A549 (cell line): ENCODE results near the gene KCNV2.

Experiments used
- CBX8 ChIP-seq: fragments of 200-600 bp; sonication (generic); IDR thresholded peaks from 2 replicates; pipeline ENCODE4 v1.6.1; 2016
- CTCF ChIP-seq: fragments of >200 bp; sonication (Bioruptor Twin); formaldehyde crosslinking; IDR thresholded peaks from 3 replicates; pipeline ENCODE4 v1.5.1; 2016
- MAX ChIP-seq: IDR thresholded peaks from 2 replicates; pipeline ENCODE4 v1.6.1; 2012
- REST ChIP-seq: fragments of 200-600 bp; sonication (generic); IDR thresholded peaks from 2 replicates; pipeline ENCODE4 v1.6.1; 2016; ENCODE audit warnings: antibody characterized with exemption, mild to moderate bottlenecking, moderate library complexity
- TF ChIP-seq, protein P1 (sequence below): IDR thresholded peaks from 2 replicates; pipeline ENCODE4 v1.6.1; 2012; ENCODE audit warnings: low read depth, borderline replicate concordance

- TF ChIP-seq REST (no peak), CTCF (no peak), MAX (no peak), CBX8 (no peak)
- TF ChIP-seq, protein P1, sequence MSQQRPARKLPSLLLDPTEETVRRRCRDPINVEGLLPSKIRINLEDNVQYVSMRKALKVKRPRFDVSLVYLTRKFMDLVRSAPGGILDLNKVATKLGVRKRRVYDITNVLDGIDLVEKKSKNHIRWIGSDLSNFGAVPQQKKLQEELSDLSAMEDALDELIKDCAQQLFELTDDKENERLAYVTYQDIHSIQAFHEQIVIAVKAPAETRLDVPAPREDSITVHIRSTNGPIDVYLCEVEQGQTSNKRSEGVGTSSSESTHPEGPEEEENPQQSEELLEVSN: no peak
These were observed 15.2 kb downstream of the KCNV2 start for GRCh38 chr9:2732492-2732891.
